Fibroblast of lung (primary cell): ENCODE measurements around the gene LASP1. TPM values are rescaled to one million over a fixed set of nuclear protein-coding genes. Genes with fewer than 3 reads are reported as not detected.
A peak's percentile ranks its signal among the peaks of the same experiment; 100 is the strongest.
"Not testable (repeated sequence)": the region's sequence is repeated elsewhere in the genome, so short reads cannot be mapped to it uniquely, and the experiment has no call there.

Experiments
- DNase-seq, 2 donors: peaks; one replicate each; pipeline versions ENCODE4 v3.0.0 to v3.0.0-alpha.2; 2010; ENCODE audit warnings: low read depth in 2 of 2
- H2AFZ ChIP-seq: 2 replicates; pipeline ENCODE4 v1.5.1; 2012; ENCODE audit warnings: low read length, control low read depth, inconsistent platforms
- H3K27ac ChIP-seq: 2 replicates; pipeline ENCODE4 v1.5.1; 2011; ENCODE audit warnings: low read length, control low read depth; ENCODE audit not compliant: insufficient read depth
- H3K27me3 ChIP-seq: 2 replicates; pipeline ENCODE4 v1.5.1; 2011; ENCODE audit warnings: mild to moderate bottlenecking, low read length; ENCODE audit not compliant: control insufficient read depth, insufficient read depth
- H3K36me3 ChIP-seq: 2 replicates; pipeline ENCODE4 v1.5.1; 2011; ENCODE audit warnings: low read length; ENCODE audit not compliant: control insufficient read depth, insufficient read depth
- H3K4me1 ChIP-seq: 2 replicates; pipeline ENCODE4 v1.5.1; 2011; ENCODE audit warnings: low read length; ENCODE audit not compliant: control insufficient read depth, insufficient read depth; ENCODE audit errors: extremely low read depth
- H3K4me2 ChIP-seq: 2 replicates; pipeline ENCODE4 v1.5.1; 2011; ENCODE audit warnings: low read length, control low read depth; ENCODE audit not compliant: insufficient read depth; ENCODE audit errors: extremely low read depth
- H3K4me3 ChIP-seq, 4 experiments: fragments of 200-600 bp in 1 of 4; sonication (generic) in 1 of 4; replicated peaks in 1 of 4; 2 replicates each; pipeline ENCODE4 v1.5.1; 2011 to 2016; ENCODE audit warnings: low read length in 4 of 4, low read depth in 3 of 4, mild to moderate bottlenecking in 3 of 4, control low read depth in 2 of 4, inconsistent platforms in 1 of 4, mixed read lengths in 1 of 4; ENCODE audit not compliant: insufficient read depth in 1 of 4; ENCODE audit errors: control extremely low read depth in 1 of 4
- H3K79me2 ChIP-seq: 2 replicates; pipeline ENCODE4 v1.5.1; 2012; ENCODE audit warnings: mild to moderate bottlenecking, low read length, inconsistent platforms; ENCODE audit not compliant: control insufficient read depth, insufficient read depth
- H3K9ac ChIP-seq: 2 replicates; pipeline ENCODE4 v1.5.1; 2011; ENCODE audit warnings: mild to moderate bottlenecking, low read length, control low read depth; ENCODE audit not compliant: insufficient read depth
- H3K9me3 ChIP-seq: 2 replicates; pipeline ENCODE4 v1.5.1; 2012; ENCODE audit warnings: low read depth, low read length; ENCODE audit not compliant: control insufficient read depth, insufficient read depth
- H4K20me1 ChIP-seq: 2 replicates; pipeline ENCODE4 v1.5.1; 2011; ENCODE audit warnings: low read length; ENCODE audit not compliant: control insufficient read depth, insufficient read depth; ENCODE audit errors: extremely low read depth
- CTCF ChIP-seq, 2 donors: IDR thresholded peaks in 1 of 2; conservative IDR thresholded peaks in 1 of 2; 1 replicate in 1 of 2; 2 replicates in 1 of 2; pipeline ENCODE4 v1.5.1; 2011 to 2012; ENCODE audit warnings: low read length in 2 of 2, control low read depth in 1 of 2, inconsistent platforms in 1 of 2, low read depth in 1 of 2, mild to moderate bottlenecking in 1 of 2
- EZH2 ChIP-seq: IDR thresholded peaks from 2 replicates; pipeline ENCODE4 v1.5.1; 2012; ENCODE audit warnings: low read length, control low read depth, mild to moderate bottlenecking; ENCODE audit errors: missing control alignments
- polyA plus RNA-seq, 2 donors: library from polyadenylated mRNA; depleted of rRNA in 1 of 2; stranded (reverse) in 1 of 2; unstranded in 1 of 2; fragments of >200 nt; gene quantifications; 2 replicates each; pipeline ENCODE4 v1.2.1, GENCODE V29; 2011 to 2012; ENCODE audit warnings: missing spikeins in 1 of 2
- total RNA-seq: library from RNA; depleted of rRNA; stranded (reverse); fragments of >200 nt; gene quantifications from 2 replicates; pipeline ENCODE4 v1.2.1, GENCODE V29; 2014

The LASP1 gene
- total and polyA plus RNA-seq, 2 donors (not counting 1 experiment from before 2014, with no cell fraction given): 79.8 to 208 TPM

- no peaks in the 10 kb centered on the region for H4K20me1 ChIP-seq
- no peaks in the 10 kb centered on the region for H3K27me3 ChIP-seq
- H3K27ac ChIP-seq: no peak overlapping the region
- no peak overlapping the region for H2AFZ ChIP-seq
- no peak for TF ChIP-seq CTCF (conservative IDR thresholded peaks at IDR 0.05 in 1 of 2, IDR thresholded peaks at IDR 0.05 in 1 of 2; ENCODE audit: low read depth in 1 of 2, low read length in 2 of 2)
- TF ChIP-seq EZH2: no peak
- H3K9ac ChIP-seq: no peak overlapping the region
- H3K9me3 ChIP-seq: no peaks in the 10 kb centered on the region
- H3K4me1 ChIP-seq: peaks cover 28% of the 10 kb centered on the region
- peak overlapping the region in 1 of 4 experiments; percentile 51 for H3K4me3 ChIP-seq
- H3K79me2 ChIP-seq: no peaks in the 10 kb centered on the region
- peaks cover 2% of the 10 kb centered on the region for H3K36me3 ChIP-seq
- H3K4me2 ChIP-seq: peak overlapping the region; percentile 78
- peak in 1 of 2 donors; percentile 60 for DNase-seq
These were observed 56.6 kb downstream of the LASP1 start for GRCh38 chr17:38926293-38927070.

GRCh38 chr17:38930782-38931181, 60.9 kb downstream of the LASP1 start:
- not testable (repeated sequence) for DNase-seq, H2AFZ ChIP-seq, H3K27me3 ChIP-seq, H4K20me1 ChIP-seq, H3K4me3 ChIP-seq, H3K79me2 ChIP-seq, H3K27ac ChIP-seq, H3K4me1 ChIP-seq, H3K9ac ChIP-seq, H3K36me3 ChIP-seq, H3K9me3 ChIP-seq, H3K4me2 ChIP-seq

- H4K20me1 ChIP-seq, H3K9ac ChIP-seq, H2AFZ ChIP-seq, H3K4me2 ChIP-seq, H3K27me3 ChIP-seq, H3K36me3 ChIP-seq, H3K4me3 ChIP-seq, H3K79me2 ChIP-seq, H3K4me1 ChIP-seq, H3K9me3 ChIP-seq, H3K27ac ChIP-seq: not testable (repeated sequence)
- DNase-seq: peak; percentile 23 to 31
These were observed 64.1 kb downstream of the LASP1 start for GRCh38 chr17:38933962-38934361.

GRCh38 chr17:38939987-38940386, 70.1 kb downstream of the LASP1 start:
- DNase-seq: no peak
- no peaks in the 10 kb centered on the region for H3K27me3 ChIP-seq
- no peak overlapping the region for H3K9ac ChIP-seq
- no peaks in the 10 kb centered on the region for H4K20me1 ChIP-seq
- H3K4me1 ChIP-seq: no peaks in the 10 kb centered on the region
- TF ChIP-seq EZH2: no peak
- no peak for TF ChIP-seq CTCF (conservative IDR thresholded peaks at IDR 0.05 in 1 of 2, IDR thresholded peaks at IDR 0.05 in 1 of 2; ENCODE audit: low read depth in 1 of 2, low read length in 2 of 2)
- H3K36me3 ChIP-seq: no peaks in the 10 kb centered on the region
- no peak overlapping the region for H3K4me3 ChIP-seq
- H3K9me3 ChIP-seq: no peaks in the 10 kb centered on the region
- H3K79me2 ChIP-seq: no peaks in the 10 kb centered on the region
- no peak overlapping the region for H3K27ac ChIP-seq
- no peak overlapping the region for H2AFZ ChIP-seq
- no peak overlapping the region for H3K4me2 ChIP-seq
